Mesenchymal stem cell (in vitro differentiated cells and primary cell): Measurements from ENCODE around the gene KHK.

Experiments used
- DNase-seq: peaks from one replicate; pipeline ENCODE4 v3.0.0-alpha.2; 2013
- H2AFZ ChIP-seq: one replicate; pipeline ENCODE4 v1.6.1; 2013; ENCODE audit warnings: low read depth, mild to moderate bottlenecking, control low read depth, inconsistent platforms, low read length, moderate library complexity
- H2AK5ac ChIP-seq: 2 replicates; pipeline ENCODE4 v1.6.1; 2013; ENCODE audit warnings: low read length, moderate library complexity, mild to moderate bottlenecking, inconsistent platforms; ENCODE audit not compliant: severe bottlenecking
- H2BK120ac ChIP-seq: one replicate; pipeline ENCODE4 v1.6.1; 2013; ENCODE audit warnings: low read depth, mild to moderate bottlenecking, inconsistent platforms, low read length, moderate library complexity
- H2BK12ac ChIP-seq, 2 experiments: one replicate each; pipeline ENCODE4 v1.6.1; 2013; ENCODE audit warnings: inconsistent platforms in 2 of 2, low read length in 2 of 2, mild to moderate bottlenecking in 2 of 2, moderate library complexity in 2 of 2, control low read depth in 1 of 2
- H2BK15ac ChIP-seq: one replicate; pipeline ENCODE4 v1.6.1; 2013; ENCODE audit warnings: mild to moderate bottlenecking, low read depth, inconsistent platforms; ENCODE audit not compliant: poor library complexity, severe bottlenecking
- H2BK5ac ChIP-seq: 2 replicates; pipeline ENCODE4 v1.6.1; 2013; ENCODE audit warnings: low read depth, mild to moderate bottlenecking, low read length, control low read depth, inconsistent platforms; ENCODE audit not compliant: poor library complexity, severe bottlenecking
- H3K14ac ChIP-seq, 2 experiments: one replicate each; pipeline ENCODE4 v1.6.1; 2013; ENCODE audit warnings: inconsistent platforms in 2 of 2, low read length in 2 of 2, control low read depth in 1 of 2, mild to moderate bottlenecking in 1 of 2, moderate library complexity in 1 of 2
- H3K18ac ChIP-seq, 2 experiments: one replicate each; pipeline ENCODE4 v1.6.1; 2013; ENCODE audit warnings: inconsistent platforms in 2 of 2, low read length in 2 of 2, control low read depth in 1 of 2, low read depth in 1 of 2, mild to moderate bottlenecking in 1 of 2
- H3K23ac ChIP-seq, 2 experiments: one replicate each; pipeline ENCODE4 v1.6.1; 2013; ENCODE audit warnings: inconsistent platforms in 2 of 2, low read length in 2 of 2, mild to moderate bottlenecking in 2 of 2, moderate library complexity in 2 of 2, control low read depth in 1 of 2
- H3K27ac ChIP-seq: 2 replicates; pipeline ENCODE4 v1.5.1; 2013; ENCODE audit warnings: mild to moderate bottlenecking, moderate library complexity, low read length, control low read depth, inconsistent platforms; ENCODE audit not compliant: poor library complexity, severe bottlenecking
- H3K27me3 ChIP-seq, 2 experiments: 2 replicates each; pipeline versions ENCODE4 v1.6.1 to v1.7.0; 2013; ENCODE audit warnings: low read length in 2 of 2, mild to moderate bottlenecking in 2 of 2, moderate library complexity in 2 of 2, control low read depth in 1 of 2, inconsistent platforms in 1 of 2; ENCODE audit not compliant: control insufficient read depth in 1 of 2, insufficient read depth in 1 of 2
- H3K36me3 ChIP-seq, 2 experiments: 2 replicates each; pipeline versions ENCODE4 v1.6.1 to v1.7.0; 2013; ENCODE audit warnings: low read length in 2 of 2, control low read depth in 1 of 2, inconsistent platforms in 1 of 2, low read depth in 1 of 2, mild to moderate bottlenecking in 1 of 2; ENCODE audit not compliant: insufficient read depth in 2 of 2, control insufficient read depth in 1 of 2
- H3K4ac ChIP-seq, 2 experiments: one replicate each; pipeline ENCODE4 v1.6.1; 2013; ENCODE audit warnings: inconsistent platforms in 2 of 2, low read length in 2 of 2, mild to moderate bottlenecking in 2 of 2, moderate library complexity in 2 of 2, control low read depth in 1 of 2, low read depth in 1 of 2
- H3K4me1 ChIP-seq: 2 replicates; pipeline ENCODE4 v1.6.1; 2013; ENCODE audit warnings: low read depth, low read length, control low read depth; ENCODE audit not compliant: control insufficient read depth, insufficient read depth
- H3K4me2 ChIP-seq: 2 replicates; pipeline ENCODE4 v1.6.1; 2013; ENCODE audit warnings: low read length, mild to moderate bottlenecking, inconsistent platforms; ENCODE audit not compliant: poor library complexity, severe bottlenecking
- H3K4me3 ChIP-seq, 2 experiments: 2 replicates each; pipeline versions ENCODE4 v1.5.1 to v1.7.0; 2013; ENCODE audit warnings: low read length in 2 of 2, mild to moderate bottlenecking in 2 of 2, control low read depth in 1 of 2, low read depth in 1 of 2; ENCODE audit not compliant: insufficient read depth in 1 of 2
- H3K79me1 ChIP-seq: replicated peaks from 2 replicates; pipeline ENCODE4 v1.6.1; 2013; ENCODE audit warnings: mild to moderate bottlenecking, control low read depth, low read length, inconsistent platforms; ENCODE audit not compliant: poor library complexity, severe bottlenecking
- H3K9ac ChIP-seq: 2 replicates; pipeline ENCODE4 v1.7.0; 2013; ENCODE audit warnings: mild to moderate bottlenecking, low read length, moderate library complexity
- H3K9me3 ChIP-seq: 2 replicates; pipeline ENCODE4 v1.7.0; 2013; ENCODE audit warnings: mild to moderate bottlenecking, low read length; ENCODE audit not compliant: control insufficient read depth
- H4K8ac ChIP-seq: one replicate; pipeline ENCODE4 v1.6.1; 2013; ENCODE audit warnings: inconsistent platforms, mild to moderate bottlenecking, low read length, moderate library complexity
- H4K91ac ChIP-seq: one replicate; pipeline ENCODE4 v1.6.1; 2013; ENCODE audit warnings: mild to moderate bottlenecking, low read length, inconsistent platforms
- WGBS: methylation state at CpG from one replicate; pipeline ENCODE4 v1.1.7; 2013; ENCODE audit warnings: mixed read lengths; 5-methylcytosine and 5-hydroxymethylcytosine counted together

KHK gene

DNA sequence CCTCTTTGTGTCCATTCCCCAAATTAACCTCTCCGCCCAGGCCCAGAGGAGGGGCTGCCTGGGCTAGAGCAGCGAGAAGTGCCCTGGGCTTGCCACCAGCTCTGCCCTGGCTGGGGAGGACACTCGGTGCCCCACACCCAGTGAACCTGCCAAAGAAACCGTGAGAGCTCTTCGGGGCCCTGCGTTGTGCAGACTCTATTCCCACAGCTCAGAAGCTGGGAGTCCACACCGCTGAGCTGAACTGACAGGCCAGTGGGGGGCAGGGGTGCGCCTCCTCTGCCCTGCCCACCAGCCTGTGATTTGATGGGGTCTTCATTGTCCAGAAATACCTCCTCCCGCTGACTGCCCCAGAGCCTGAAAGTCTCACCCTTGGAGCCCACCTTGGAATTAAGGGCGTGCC lies 13.5 kb downstream of the KHK start:
- no peak overlapping the region for H3K4me2 ChIP-seq
- no peak overlapping the region for H2BK15ac ChIP-seq
- no peak overlapping the region for H3K4me3 ChIP-seq
- H3K4ac ChIP-seq, result no peak overlapping the region
- no peak overlapping the region for H3K27ac ChIP-seq
- H2AK5ac ChIP-seq, result no peak overlapping the region
- H3K18ac ChIP-seq, result no peak overlapping the region
- H2BK5ac ChIP-seq, result no peak overlapping the region
- 76% methylated on average over 10 of the region's 10 CpGs for WGBS
- no peak overlapping the region for H4K8ac ChIP-seq
- H2BK12ac ChIP-seq, result no peak overlapping the region
- H2BK120ac ChIP-seq, result no peak overlapping the region
- H2AFZ ChIP-seq, result no peak overlapping the region
- H3K9me3 ChIP-seq, result no peaks in the 10 kb centered on the region
- H3K23ac ChIP-seq, result no peak overlapping the region
- H4K91ac ChIP-seq, result no peak overlapping the region
- peaks cover 7% of the 10 kb centered on the region for H3K4me1 ChIP-seq
- H3K36me3 ChIP-seq, result no peaks in the 10 kb centered on the region
- no peak overlapping the region for H3K9ac ChIP-seq
- no peak for DNase-seq
- no peaks in the 10 kb centered on the region for H3K79me1 ChIP-seq
- peaks cover 9 to 41% of the 10 kb centered on the region in 2 experiments for H3K27me3 ChIP-seq
- H3K14ac ChIP-seq, result no peak overlapping the region

DNA sequence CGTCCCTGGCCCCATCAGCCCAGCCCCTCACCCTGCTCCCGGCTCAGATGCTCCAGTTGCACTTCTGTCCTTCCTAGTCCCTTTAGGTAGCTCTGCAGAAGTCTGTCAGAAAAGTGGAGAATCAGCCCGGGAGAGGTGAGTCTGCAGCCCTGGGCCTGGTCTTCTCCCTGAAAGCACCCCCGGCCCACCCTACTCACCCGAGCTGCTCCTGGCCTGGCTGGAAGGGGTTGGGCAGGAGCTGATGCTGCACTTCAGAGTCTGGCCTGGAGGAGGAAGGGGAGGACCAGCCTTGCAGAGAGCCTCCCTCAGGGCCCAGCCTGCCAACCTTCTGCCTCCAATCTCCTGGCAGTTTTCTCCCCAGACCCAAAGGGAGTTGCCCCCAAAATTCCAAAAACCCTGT lies 15.8 kb downstream of the KHK start:
- Histone ChIP-seq H3K79me1 (no peaks in the 10 kb centered on the region), H3K27ac (no peak overlapping the region), H3K23ac (no peak overlapping the region), H3K18ac (no peak overlapping the region), H3K27me3 (peaks cover 12 to 55% of the 10 kb centered on the region in 2 experiments), H3K4me3 (peak overlapping the region in 1 of 2 experiments; percentile 12), H2BK5ac (no peak overlapping the region), H4K8ac (no peak overlapping the region), H2AK5ac (no peak overlapping the region), H3K4me2 (no peak overlapping the region), H4K91ac (no peak overlapping the region), H3K9ac (no peak overlapping the region), H3K36me3 (no peaks in the 10 kb centered on the region), H3K4me1 (peaks cover 3% of the 10 kb centered on the region), H2BK12ac (no peak overlapping the region), H3K14ac (no peak overlapping the region), H2BK120ac (no peak overlapping the region), H2AFZ (no peak overlapping the region), H3K9me3 (no peaks in the 10 kb centered on the region), H3K4ac (no peak overlapping the region), H2BK15ac (no peak overlapping the region)
- 90% methylated on average over 5 of the region's 5 CpGs for WGBS
- DNase-seq, result no peak

DNA sequence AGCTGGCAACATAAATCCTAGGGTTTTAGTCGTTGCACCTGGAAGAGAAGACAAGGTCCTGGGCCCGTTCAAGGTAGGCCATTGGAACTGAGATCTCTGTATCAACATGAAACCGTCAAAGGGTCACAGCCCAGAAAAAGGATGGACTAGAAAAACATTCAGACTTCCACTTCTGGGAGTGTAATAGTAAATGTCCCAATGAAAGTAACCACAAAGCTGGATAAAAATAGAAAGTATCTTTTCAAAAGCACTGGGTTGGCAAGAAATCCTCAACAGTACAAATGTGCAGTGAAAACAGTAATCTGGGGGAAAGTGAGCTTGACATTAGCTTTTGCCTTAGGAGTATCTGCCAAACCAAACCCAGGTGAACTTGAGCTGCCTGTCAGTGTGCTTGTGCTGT lies 19.4 kb downstream of the KHK start:
- no peak overlapping the region for H3K27ac ChIP-seq
- DNase-seq, result no peak
- H3K9me3 ChIP-seq, result no peaks in the 10 kb centered on the region
- no peak overlapping the region for H3K18ac ChIP-seq
- no peak overlapping the region for H2AK5ac ChIP-seq
- H2BK5ac ChIP-seq, result no peak overlapping the region
- no peak overlapping the region for H2BK120ac ChIP-seq
- H3K4me3 ChIP-seq, result no peak overlapping the region
- 83% methylated on average over 2 of the region's 3 CpGs for WGBS
- H3K9ac ChIP-seq, result no peak overlapping the region
- no peak overlapping the region for H4K8ac ChIP-seq
- no peak overlapping the region for H4K91ac ChIP-seq
- no peak overlapping the region for H3K4ac ChIP-seq
- H3K36me3 ChIP-seq, result no peaks in the 10 kb centered on the region
- no peak overlapping the region for H3K4me2 ChIP-seq
- peaks cover 12 to 45% of the 10 kb centered on the region in 2 experiments for H3K27me3 ChIP-seq
- no peak overlapping the region for H2BK15ac ChIP-seq
- no peak overlapping the region for H2AFZ ChIP-seq
- no peak overlapping the region for H2BK12ac ChIP-seq
- H3K23ac ChIP-seq, result no peak overlapping the region
- H3K4me1 ChIP-seq, result no peaks in the 10 kb centered on the region
- H3K79me1 ChIP-seq, result no peaks in the 10 kb centered on the region
- no peak overlapping the region for H3K14ac ChIP-seq

DNA sequence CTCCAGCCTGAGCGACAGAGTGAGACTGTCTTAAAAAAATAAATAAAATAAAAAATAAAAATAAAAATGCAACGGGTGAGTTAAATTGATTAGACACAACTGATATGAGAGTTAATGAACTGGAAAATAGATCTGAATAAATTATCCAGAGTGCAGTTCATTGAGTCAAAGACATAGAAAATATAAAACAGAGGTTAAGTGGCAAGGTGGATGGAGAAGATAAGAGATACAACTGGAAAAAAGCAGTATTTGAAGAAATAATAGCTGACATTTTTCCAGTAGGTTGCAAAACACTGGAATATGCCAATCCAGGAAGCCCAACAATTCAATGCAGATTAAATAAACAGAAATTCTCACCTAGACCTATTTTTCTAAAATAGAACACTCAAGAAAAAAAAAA lies 21.6 kb downstream of the KHK start:
- Histone ChIP-seq H3K9me3 (no peaks in the 10 kb centered on the region), H3K4me3 (no peak overlapping the region), H4K8ac (no peak overlapping the region), H3K27ac (no peak overlapping the region), H2AK5ac (no peak overlapping the region), H2BK15ac (no peak overlapping the region), H3K36me3 (no peaks in the 10 kb centered on the region), H2AFZ (no peak overlapping the region), H3K4ac (no peak overlapping the region), H3K4me1 (no peaks in the 10 kb centered on the region), H3K14ac (no peak overlapping the region), H2BK5ac (no peak overlapping the region), H3K27me3 (peaks cover 3 to 28% of the 10 kb centered on the region in 2 experiments), H2BK120ac (no peak overlapping the region), H2BK12ac (no peak overlapping the region), H3K79me1 (no peaks in the 10 kb centered on the region), H3K23ac (no peak overlapping the region), H3K9ac (no peak overlapping the region), H4K91ac (no peak overlapping the region), H3K4me2 (no peak overlapping the region), H3K18ac (no peak overlapping the region)
- 95% methylated on average over 1 of the region's 2 CpGs for WGBS
- DNase-seq, result no peak
